Activated CD4-positive, alpha-beta T cell treated with anti-CD3 and anti-CD28 coated beads, Interleukin-2, amount 50 U/mL, for 4 hours (primary cell): ENCODE data around the gene ATP4A.

Experiments used
- DNase-seq, 2 experiments: peaks; one replicate each; pipeline ENCODE4 v3.0.0-alpha.2; 2020

The ATP4A gene

DNA sequence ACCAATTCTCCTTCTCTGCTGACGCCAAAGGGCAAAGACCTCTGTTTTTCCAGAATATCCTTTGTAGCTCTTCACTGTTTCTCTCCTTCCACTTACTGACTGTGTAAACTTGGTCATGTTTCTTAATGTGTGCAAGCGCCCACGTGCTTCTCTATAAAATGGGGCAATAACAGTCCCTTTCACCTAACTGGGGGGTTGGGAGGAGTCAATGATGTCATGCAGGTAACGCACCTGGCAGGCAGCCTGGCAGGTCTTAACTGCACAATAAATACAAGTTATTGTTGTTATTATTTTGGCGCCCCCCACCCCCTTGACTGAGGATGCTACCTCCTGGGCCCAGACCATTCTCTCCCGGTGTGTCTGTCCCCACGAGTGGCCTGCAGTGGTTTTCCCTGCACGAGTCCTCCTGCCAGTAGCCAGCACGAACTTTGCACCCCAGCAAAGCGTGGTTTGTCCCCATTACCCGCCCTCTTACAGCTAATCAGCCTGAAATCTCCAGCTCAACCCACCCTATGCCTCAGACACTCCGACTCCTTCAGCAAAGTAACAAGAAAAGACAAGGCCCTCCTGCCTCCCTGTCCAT, 40.6 kb downstream of the ATP4A start:
- no peak for DNase-seq

DNA sequence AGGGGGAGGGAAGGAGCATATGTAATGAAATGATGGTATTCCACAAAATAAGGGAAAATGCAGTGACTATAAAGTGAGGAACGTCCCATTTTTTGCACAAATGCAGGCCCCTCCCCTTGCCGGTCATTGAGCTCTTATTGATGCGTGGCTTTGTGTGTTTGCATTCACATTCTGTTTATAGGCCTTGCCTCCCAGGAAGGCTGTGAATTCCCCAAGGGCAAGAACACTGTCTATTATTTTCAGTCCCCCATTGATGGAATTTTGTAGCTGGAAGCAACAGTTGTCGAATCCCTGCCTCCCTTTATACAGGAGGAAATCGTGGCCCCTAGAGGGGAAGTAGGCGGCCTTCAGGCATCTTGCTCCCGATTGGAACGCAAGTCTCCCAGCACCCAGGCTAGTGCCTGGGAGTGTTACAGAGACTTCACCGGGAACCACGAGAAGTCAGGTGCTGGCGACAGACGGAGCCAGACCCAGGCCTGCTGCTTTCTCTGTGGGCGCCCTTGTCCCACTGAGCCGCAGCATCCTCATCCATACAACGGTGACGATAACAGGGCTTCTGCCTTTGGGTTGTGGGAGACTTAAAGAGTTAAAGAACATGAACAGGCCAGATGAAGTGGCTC, 42.2 kb downstream of the ATP4A start:
- no peak for DNase-seq

DNA sequence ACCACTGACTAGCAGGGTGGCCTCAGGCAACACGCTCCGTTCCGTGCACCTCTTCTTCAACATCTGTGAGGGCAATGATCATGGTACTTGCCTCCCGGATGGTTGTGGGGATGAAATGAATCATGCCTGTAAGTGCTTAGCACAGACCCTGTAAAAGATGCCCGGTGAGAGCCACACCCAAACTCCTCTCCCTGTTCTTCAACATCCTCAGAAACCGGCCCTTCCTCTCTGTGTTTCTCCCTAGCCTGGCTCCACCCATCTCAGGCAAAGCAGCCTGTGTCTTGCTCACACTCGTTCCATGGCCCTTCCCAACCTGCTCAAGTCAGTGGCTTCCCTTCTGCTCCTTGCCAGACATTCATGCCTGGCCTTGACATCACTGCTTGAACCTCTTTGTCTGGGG, 44.2 kb downstream of the ATP4A start:
- DNase-seq: no peak

DNA sequence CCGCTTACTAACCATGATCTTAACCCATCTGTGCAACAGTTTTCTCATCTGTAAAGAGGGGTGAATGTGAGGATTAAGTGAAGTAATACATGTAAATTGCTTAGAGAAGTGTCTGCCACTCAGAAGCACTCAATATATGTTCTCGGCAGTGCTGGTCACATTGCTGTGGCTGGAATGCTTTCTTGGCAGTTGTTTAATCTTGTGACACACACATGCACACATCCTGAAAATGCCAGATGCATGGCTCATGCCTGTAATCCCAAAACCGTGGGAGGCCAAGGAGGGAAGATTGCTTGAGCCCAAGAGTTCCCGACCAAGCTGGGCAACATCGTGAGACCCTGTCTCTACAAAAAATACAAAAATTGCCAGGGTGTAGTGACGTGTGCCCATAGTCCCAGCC, 45.1 kb downstream of the ATP4A start:
- no peak for DNase-seq

DNA sequence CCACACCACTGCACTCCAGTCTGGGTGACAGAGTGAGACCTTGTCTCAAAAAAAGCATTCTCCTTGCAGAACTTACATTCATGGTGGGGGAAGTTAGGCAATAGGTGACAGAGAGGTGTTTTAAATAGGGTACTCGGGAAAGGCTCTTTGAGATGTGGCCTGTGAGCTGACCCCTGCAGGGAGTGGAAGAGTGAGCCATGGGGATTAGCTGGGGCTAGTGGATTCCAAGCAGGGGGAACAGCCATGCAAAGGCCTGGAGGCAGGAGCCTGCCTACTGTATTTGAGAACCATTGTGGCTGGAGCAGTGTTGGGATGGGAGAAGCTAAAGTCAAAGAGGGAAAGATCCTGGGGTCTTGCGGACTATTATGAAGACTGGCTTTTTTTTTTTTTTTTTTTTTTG, 46.1 kb downstream of the ATP4A start:
- no peak for DNase-seq

DNA sequence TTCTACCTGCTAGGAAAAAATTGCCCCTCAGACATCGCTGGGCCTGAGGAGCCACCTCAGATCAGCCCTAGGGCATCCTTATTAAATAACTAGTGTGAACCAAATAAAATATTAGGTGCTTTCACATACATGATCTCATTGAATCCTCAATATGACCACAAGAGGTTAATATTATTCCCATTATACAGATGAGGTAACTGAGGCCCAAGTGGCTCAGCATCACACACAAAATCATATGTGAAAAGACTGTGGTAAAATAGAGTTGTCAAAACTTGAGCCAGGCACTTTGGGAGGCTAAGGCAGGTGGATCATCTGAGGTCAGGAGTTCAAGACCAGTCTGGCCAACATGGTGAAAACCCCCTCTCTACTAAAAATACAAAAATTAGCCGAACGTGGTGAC, 47.1 kb downstream of the ATP4A start:
- DNase-seq: no peak

DNA sequence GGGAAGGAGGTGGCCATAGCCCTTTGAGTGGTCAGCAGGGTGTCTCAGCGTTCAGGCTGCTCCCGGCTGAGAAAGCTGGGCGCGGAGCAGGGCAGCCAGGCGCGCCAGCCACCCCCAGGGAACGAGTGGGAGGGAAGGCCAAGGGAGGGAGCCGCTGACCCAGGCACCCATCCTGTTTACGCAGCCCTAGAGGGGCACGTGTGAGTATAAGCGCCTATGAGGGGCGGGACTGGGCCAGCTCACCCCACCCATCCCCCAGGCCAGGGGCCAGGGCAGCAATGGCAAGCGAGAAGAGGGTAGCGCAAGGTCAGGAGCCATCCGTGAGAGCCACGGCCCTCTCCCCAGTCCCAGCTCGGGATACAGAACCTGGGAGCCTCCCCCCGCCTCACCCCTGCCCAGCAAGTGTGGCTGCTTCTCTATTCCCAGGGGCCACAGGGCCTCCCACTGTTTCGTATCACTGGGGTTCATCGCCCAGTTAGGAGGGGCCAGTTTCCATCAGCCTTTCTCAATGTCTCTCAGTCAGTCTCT, 49.1 kb downstream of the ATP4A start:
- DNase-seq: no peak

DNA sequence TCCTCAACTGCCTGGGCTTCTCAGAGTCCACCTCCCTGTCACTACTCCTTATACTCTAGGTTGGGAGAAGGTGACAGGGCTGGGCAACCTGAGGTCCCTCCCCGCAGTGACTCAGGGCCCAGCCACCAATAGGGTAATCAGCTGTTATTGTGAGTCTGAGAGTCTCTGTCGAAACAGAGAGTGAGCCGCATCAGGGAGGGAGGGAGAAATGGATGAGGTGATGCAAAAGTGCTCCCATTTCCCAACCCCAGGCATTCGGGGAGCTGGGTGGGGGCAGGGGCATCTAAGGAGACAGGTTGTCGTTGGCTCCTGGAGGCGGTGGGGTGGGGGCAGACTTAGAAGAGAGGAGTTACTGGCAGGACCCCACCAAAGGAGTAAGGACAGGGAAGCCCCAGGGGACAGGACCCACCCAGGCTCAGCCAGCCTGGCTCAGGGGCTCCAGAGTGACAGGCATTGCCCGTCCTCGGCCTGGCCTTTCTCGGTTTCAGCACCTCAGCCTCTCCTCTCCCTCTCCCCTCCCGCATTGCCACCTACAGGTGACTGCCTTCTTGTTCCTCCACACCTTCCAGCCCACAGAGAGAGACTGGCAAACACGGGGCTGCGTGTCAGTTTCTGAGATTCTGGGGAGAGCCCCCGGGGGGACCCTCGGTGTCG, 49.7 kb downstream of the ATP4A start, which contains the start of gene DMKN:
DMKN (minus strand) TSS at position 22 of the 654 bp plus-strand sequence. CDS start 174 bp downstream, outside the sequence.
- no peak for DNase-seq

DNA sequence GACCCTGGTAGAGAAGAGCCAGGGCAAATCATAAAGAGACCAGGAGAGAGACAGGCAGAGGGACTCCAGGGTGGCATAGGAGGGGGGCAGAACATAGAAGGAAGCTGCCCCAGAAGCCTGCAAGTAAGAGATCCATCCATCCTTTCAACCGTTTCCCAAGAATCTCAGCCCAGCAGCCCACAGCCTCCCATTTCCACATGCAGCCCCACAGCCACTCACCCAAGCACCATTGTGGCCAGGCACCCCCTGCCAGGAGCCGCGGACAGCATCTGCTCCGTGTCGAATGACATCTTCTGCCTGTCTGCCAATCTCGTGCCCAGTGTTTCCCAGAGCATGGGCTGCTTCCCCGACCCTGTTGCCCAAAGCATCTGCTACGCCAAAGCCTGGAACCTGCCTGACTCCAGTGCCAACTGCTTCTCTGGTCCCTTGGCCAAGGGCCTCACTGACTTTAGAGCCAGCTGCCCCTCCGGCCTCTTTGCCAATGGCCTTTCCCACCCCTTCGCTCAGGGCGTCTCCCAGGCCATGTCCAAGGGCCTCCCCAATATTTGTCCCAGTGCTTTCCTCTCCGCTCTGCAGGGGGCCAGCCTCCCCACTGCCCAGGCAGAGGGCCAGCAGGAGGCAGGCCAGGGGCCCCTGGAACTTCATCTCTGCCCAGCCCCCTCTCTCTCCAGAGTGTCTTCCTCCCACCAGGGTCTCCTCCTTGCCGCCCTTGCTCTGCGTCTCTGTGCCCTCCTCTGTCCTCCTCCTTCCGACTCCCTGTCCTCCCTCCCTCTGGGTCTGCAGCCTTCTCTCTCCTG, 50.4 kb downstream of the ATP4A start:
- no peak for DNase-seq

DNA sequence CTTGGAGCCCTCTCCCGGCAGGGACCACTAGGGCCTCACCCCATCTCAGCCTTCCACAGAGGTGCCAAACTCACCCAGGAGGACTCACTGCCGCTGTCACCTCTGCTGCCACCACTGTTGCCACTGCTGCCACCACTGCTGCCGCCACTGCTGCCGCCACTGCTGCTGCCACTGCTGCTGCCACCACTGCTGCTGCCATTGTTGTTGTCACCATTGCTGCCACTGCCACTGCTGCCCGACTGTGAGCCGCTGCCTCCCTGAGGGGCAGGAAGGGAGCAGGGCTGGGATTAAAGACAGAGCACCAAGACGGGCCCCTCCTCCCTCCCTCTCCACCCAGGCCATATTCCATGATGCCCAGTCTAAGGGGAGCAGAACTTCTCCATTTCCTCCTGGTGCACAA, 52.1 kb downstream of the ATP4A start:
- DNase-seq: no peak

DNA sequence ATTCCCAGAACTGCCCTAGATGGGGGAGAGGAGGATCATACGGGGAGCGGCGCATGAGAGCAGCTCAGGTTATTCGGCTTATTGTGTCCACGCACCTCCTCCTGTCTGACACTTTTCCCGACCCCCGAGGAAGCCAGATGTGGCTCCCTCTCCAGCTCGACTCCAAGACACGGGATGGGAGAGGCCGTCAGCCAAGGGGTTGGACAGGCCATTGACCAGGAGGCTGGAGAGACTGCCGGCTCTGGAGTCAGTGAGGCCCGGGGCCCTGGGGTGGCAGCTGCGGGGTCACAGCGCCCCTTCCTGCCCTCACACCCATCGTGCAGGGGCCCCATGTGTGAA, 52.9 kb downstream of the ATP4A start:
- no peak for DNase-seq

DNA sequence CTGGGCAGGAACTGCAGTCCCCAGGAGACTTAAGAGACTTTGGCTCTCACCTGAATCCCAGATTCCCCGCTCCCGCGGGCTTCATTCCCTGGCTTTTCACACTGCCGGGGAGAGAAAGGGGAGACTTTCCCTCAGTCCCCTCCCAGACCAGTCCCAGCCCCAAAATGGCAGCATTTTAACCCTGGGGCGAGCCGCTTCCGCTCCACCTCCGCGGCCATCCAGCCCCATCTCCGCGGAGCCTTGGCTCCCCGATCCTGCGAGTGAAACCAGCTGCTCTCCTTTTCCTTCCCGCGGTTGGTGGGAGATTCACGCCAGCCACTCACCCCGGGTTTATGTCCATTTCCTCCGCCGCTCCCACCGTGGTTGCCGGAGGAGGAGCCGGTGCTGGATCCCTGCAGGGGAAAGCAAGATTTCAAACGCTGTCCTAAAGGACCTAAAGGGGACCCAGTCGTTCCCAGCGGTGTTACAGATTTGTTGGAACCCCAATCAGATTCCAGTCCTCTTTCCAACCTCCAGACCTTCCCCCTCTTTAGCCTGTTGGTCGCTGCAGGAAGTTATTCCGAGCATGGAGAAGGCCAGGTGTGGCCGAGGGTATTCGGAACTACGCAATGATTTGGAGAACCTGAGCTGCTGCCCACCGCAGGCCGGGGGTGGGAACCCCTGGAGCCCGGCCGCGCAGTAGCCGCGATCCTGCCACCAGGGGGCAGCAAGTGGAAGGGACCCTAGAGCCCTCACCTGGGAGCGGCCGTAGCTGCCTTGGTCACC, 53.4 kb downstream of the ATP4A start:
- peak; percentile 67 to 69 for DNase-seq

DNA sequence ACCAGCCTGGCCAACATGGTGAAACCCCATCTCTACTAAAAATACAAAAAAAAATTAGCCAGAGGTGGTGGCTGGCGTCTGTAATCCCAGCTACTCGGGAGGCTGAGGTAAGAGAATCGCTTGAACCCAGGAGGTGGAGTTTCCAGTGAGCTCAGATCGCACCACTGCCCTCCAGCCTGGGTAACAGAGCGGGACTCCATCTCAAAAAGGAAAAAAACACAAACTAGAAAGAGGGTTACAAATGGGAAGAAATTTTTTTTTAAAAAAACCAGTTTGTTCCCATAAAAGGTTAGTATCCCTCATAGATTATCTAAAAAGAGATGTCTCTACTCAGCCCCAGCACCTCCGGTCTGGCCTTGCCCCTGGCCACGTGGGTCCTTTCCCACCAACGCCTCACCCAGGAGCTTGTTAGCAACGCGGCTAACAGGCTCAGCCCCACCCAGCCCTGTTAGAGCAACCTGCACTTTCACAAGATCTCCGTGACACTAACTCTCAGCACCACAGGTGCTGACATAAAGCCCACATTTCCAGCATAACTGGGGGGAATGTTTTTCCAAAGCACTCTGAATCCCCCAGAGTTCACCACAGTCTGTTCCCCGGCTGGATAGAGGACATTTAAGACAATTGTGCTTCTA, 54.3 kb downstream of the ATP4A start:
- peak in 1 of 2 experiments; percentile 9 for DNase-seq

DNA sequence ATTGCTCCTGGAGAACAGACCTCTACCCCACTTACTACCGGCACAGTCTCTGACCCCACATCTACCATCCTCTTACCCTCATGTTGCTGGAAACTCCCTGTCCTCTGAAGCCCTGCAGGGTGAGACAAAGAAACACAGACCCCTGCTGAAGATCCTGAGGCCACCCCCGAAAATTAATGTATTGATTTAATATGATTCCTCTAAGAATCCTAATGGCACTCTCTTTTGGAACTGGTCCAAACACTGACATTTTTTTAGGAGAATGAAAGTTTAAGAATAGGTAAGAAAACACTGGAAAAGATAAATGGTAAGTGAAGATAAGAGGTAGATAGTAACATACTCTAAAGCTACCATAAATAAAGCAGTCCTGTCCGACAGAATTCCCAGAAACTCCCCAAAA, 55.3 kb downstream of the ATP4A start:
- no peak for DNase-seq

DNA sequence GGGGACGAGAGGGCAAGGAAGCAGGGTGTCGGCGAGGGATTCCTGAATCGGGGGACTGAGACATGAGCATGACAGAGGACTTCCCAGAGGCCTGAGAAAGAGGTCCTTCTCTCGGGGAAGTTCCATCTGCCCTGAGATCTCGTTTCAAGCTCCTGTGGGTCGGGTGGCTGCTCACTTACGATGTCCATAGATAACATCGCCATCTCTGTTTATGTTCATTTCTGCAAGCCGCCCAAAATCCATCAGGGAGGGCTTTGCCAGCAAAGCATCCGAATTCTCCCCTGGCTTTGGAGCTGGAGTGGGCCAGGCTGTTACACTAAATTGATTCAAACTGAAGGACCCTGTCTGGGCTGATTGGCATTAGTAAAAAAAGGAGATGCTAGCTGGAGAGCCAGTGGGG, 55.9 kb downstream of the ATP4A start:
- no peak for DNase-seq

DNA sequence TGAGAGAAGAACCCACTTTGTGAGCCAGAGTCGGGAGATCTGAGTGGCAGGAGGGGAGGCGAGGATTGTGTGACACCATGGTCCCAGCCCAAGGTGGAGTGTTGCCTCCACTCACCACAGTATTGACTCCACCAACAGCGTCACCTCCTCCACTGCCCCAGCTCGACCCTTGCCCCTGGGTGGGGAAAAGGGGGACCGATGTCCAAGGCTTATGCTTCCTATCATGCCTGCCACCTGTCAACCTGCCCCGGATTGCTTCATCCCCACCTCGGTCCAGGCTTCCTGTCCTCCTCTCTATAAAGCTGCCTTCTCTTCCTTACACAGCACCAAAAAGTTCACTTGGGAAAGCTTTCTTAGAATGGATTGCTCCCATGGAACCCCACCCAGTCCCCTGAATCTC, 57.4 kb downstream of the ATP4A start:
- no peak for DNase-seq

DNA sequence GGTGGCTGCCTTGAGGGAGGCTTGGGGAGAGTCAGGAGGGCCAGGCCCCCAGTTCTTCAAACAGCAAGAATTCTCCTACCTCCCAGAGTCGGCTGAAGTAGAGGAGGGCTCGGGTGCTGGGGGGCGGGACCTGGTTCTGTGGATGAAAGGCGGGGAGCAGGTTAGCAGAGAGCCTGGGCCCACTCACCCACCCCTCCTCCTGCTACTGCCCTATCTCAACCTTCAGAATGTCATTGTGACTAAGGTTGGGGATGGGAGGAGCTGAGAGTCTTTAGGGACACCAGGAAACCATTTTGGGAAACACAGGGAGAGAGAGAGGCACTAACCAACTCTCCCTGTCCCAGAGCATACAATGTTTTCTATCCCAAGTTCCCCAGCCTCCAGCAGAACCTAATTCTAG, 60.7 kb downstream of the ATP4A start:
- DNase-seq: no peak

DNA sequence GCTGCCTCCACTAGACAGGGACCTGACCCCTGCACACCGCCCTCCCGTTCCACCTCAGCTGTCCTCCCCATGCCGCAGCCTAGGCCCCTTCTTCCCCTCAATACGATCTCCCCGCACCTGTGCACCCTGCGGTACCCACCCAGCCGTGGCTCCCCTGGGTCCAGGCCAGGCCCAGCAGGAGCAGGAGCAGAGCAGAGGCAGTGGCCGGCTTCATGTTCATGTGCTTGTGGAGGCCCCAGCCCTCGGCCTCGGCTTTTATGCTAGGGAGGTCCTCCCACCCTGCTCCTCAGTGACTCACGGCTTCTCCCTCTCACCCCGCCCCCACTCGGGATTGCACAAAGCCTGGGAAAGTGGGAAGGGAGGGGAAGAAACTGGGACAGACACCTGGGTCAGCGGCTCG, 61.8 kb downstream of the ATP4A start:
- DNase-seq: no peak

DNA sequence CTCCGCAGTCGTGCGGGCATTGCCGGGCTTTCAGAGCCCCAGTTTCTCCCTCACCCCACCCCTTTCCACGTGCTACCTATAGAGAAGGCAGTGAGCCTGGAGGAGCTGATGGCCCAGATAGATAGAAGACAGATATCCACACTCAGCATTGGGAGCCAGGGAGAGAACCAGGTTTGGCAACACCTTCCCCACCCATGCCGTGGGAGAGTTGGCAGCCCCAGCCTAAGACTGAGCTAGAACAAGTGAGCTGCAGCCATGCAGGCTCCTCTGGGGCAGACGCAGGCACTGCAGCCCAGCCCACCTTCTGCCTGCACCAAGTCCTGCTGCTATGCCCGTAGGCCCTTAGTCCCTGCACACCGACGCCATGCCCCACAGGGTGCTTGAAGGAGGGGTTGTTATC, 62.8 kb downstream of the ATP4A start:
- no peak for DNase-seq
